Measurements from ENCODE around the gene PDF. TPM values are rescaled to one million over a fixed set of nuclear protein-coding genes. Genes with fewer than 3 reads are reported as not detected.

PDF gene
- total RNA-seq, 1 donor from 2014 or later: 13.0 TPM

GRCh38 chr16:69324585-69325253, 5.7 kb downstream of the PDF start:
- H3K36me3 Mint-ChIP-seq (ENCODE audit: insufficient read depth): peaks cover 24% of the 10 kb centered on the region
- H3K4me1 Mint-ChIP-seq (ENCODE audit: low read depth): peaks cover 12% of the 10 kb centered on the region
- H3K4me3 Mint-ChIP-seq (ENCODE audit: low read depth): no peak overlapping the region
- no peak for TF ChIP-seq CTCF (IDR thresholded peaks at IDR 0.05; ENCODE audit: unreplicated experiment)
- no peaks in the 10 kb centered on the region for H3K9me3 Mint-ChIP-seq (ENCODE audit: low read depth)
- H3K27me3 Mint-ChIP-seq: no peaks in the 10 kb centered on the region
- DNase-seq (ENCODE audit: low spot score, unreplicated experiment): no peak
- no peak overlapping the region for H3K27ac Mint-ChIP-seq

GRCh38 chr16:69324013-69324531, 6.3 kb downstream of the PDF start:
- H3K27me3 Mint-ChIP-seq: no peaks in the 10 kb centered on the region
- DNase-seq (ENCODE audit: low spot score, unreplicated experiment): no peak
- TF ChIP-seq CTCF (IDR thresholded peaks at IDR 0.05; ENCODE audit: unreplicated experiment): no peak
- no peaks in the 10 kb centered on the region for H3K9me3 Mint-ChIP-seq (ENCODE audit: low read depth)
- peaks cover 8% of the 10 kb centered on the region for H3K4me1 Mint-ChIP-seq (ENCODE audit: low read depth)
- H3K27ac Mint-ChIP-seq: no peak overlapping the region
- H3K4me3 Mint-ChIP-seq (ENCODE audit: low read depth): no peak overlapping the region
- peaks cover 26% of the 10 kb centered on the region for H3K36me3 Mint-ChIP-seq (ENCODE audit: insufficient read depth)

- H3K9me3 Mint-ChIP-seq (ENCODE audit: low read depth): no peaks in the 10 kb centered on the region
- no peak for DNase-seq (ENCODE audit: low spot score, unreplicated experiment)
- peaks cover 4% of the 10 kb centered on the region for H3K4me1 Mint-ChIP-seq (ENCODE audit: low read depth)
- peaks cover 25% of the 10 kb centered on the region for H3K36me3 Mint-ChIP-seq (ENCODE audit: insufficient read depth)
- TF ChIP-seq CTCF (IDR thresholded peaks at IDR 0.05; ENCODE audit: unreplicated experiment): no peak
- no peak overlapping the region for H3K27ac Mint-ChIP-seq
- no peak overlapping the region for H3K4me3 Mint-ChIP-seq (ENCODE audit: low read depth)
- H3K27me3 Mint-ChIP-seq: no peaks in the 10 kb centered on the region
Observed at GRCh38 chr16:69323415-69323814, 7.0 kb downstream of the PDF start.

GRCh38 chr16:69322343-69322742, 8.0 kb downstream of the PDF start:
- no peak for DNase-seq (ENCODE audit: low spot score, unreplicated experiment)
- no peak for TF ChIP-seq CTCF (IDR thresholded peaks at IDR 0.05; ENCODE audit: unreplicated experiment)

GRCh38 chr16:69321080-69321479, 9.3 kb downstream of the PDF start:
- Mint-ChIP-seq H3K27me3 (no peaks in the 10 kb centered on the region), H3K4me1 (ENCODE audit: low read depth) (no peaks in the 10 kb centered on the region), H3K9me3 (ENCODE audit: low read depth) (no peaks in the 10 kb centered on the region), H3K4me3 (ENCODE audit: low read depth) (no peak overlapping the region), H3K36me3 (ENCODE audit: insufficient read depth) (peaks cover 21% of the 10 kb centered on the region), H3K27ac (peak overlapping the region; percentile 65)
- TF ChIP-seq CTCF (IDR thresholded peaks at IDR 0.05; ENCODE audit: unreplicated experiment): no peak
- DNase-seq (ENCODE audit: low spot score, unreplicated experiment): no peak

More at GRCh38 chr16:69322343-69322742, 8.0 kb downstream of the PDF start:
- H3K36me3 Mint-ChIP-seq (ENCODE audit: insufficient read depth): peaks cover 23% of the 10 kb centered on the region
- no peak overlapping the region for H3K27ac Mint-ChIP-seq
- H3K4me3 Mint-ChIP-seq (ENCODE audit: low read depth): no peak overlapping the region
- no peaks in the 10 kb centered on the region for H3K9me3 Mint-ChIP-seq (ENCODE audit: low read depth)
- no peaks in the 10 kb centered on the region for H3K27me3 Mint-ChIP-seq
- H3K4me1 Mint-ChIP-seq (ENCODE audit: low read depth): peaks cover 4% of the 10 kb centered on the region
